ENCODE measurements around the gene MBD3L2B.
"Not testable (repeated sequence)": the region's sequence is repeated elsewhere in the genome, so short reads cannot be mapped to it uniquely, and the experiment has no call there.

DNA sequence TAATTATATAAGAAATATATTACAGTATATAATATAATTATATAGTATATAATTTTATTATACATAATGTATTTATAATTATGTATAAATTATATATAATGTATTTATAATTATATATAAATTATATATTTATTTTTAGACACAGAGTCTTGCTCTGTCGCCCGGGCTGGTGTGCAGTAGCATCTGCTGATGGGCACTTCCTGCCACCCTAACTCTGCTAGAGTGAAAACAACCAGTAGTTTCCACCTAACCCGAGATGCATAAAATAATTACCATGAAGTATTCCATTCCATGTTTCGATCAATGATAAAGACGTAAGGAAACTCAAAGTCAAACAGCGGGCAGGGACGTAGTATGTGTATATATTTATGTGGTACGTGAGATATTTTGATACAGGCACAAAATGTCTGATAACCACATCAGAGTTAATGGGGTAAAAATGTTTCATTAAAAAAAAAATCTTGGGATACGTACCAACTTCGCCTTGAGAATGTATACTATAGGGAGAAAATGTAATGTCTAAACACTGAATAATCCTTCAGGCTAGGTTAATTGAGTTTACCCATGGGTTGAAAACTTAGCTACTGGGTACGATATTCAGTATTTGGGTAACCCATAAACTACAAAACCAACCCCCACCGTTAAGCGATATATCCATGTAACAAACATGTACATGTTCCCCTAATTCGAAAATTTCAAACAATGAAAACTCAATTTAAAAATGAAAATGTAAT is 33.6 kb upstream of the MBD3L2B start:
- not testable (repeated sequence) for TF ChIP-seq POLR2A (IDR thresholded peaks at IDR 0.05)
- TF ChIP-seq, protein P1, sequence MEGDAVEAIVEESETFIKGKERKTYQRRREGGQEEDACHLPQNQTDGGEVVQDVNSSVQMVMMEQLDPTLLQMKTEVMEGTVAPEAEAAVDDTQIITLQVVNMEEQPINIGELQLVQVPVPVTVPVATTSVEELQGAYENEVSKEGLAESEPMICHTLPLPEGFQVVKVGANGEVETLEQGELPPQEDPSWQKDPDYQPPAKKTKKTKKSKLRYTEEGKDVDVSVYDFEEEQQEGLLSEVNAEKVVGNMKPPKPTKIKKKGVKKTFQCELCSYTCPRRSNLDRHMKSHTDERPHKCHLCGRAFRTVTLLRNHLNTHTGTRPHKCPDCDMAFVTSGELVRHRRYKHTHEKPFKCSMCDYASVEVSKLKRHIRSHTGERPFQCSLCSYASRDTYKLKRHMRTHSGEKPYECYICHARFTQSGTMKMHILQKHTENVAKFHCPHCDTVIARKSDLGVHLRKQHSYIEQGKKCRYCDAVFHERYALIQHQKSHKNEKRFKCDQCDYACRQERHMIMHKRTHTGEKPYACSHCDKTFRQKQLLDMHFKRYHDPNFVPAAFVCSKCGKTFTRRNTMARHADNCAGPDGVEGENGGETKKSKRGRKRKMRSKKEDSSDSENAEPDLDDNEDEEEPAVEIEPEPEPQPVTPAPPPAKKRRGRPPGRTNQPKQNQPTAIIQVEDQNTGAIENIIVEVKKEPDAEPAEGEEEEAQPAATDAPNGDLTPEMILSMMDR (IDR thresholded peaks at IDR 0.05) = not testable (repeated sequence)
